IMR-90 (cell line): Measurements from ENCODE around the gene CKAP4. TPM values are rescaled to one million over a fixed set of nuclear protein-coding genes. Genes with fewer than 3 reads are reported as not detected.

ENCODE experiments used
- ATAC-seq: fragments of 200-7000 bp; cut with Tn5 transposase; 2 replicates; pipeline ENCODE4 v1.9.1; 2020; ENCODE audit warnings: low read depth, mild to moderate bottlenecking, moderate library complexity
- BruUV-seq: library from RNA; stranded (reverse); fragments of 400-500 nt; replicated peaks from 2 replicates; lab custom pipeline; 2021; lab: Mats Ljungman, UMichigan
- CTCF ChIA-PET: fragments of 300-600 bp; formaldehyde crosslinking; extraction: SDS; loops from one replicate; lab custom pipeline; 2021; ENCODE audit warnings: antibody characterized with exemption; lab: Yijun Ruan, JAX
- POLR2A ChIA-PET: fragments of 300-600 bp; sonication (Branson Sonifier 250); formaldehyde crosslinking; loops from one replicate; lab custom pipeline; 2022; ENCODE audit warnings: antibody characterized with exemption; ENCODE audit not compliant: unreplicated experiment; lab: Charles Lee
- DNase-seq: peaks from one replicate; pipeline ENCODE4 v3.0.0; 2013
- H2AFZ ChIP-seq: replicated peaks from 2 replicates; pipeline ENCODE3; 2013; ENCODE audit warnings: low read length, mild to moderate bottlenecking; ENCODE audit not compliant: poor library complexity
- H2AK5ac ChIP-seq: 2 replicates; pipeline ENCODE4 v1.6.1; 2013; ENCODE audit warnings: low read depth, low read length, inconsistent platforms
- H2AK9ac ChIP-seq: replicated peaks from 2 replicates; pipeline ENCODE3; 2013; ENCODE audit warnings: mild to moderate bottlenecking, low read depth, low read length, moderate library complexity; ENCODE audit not compliant: poor library complexity
- H2BK120ac ChIP-seq: 2 replicates; pipeline ENCODE4 v1.6.1; 2013; ENCODE audit warnings: low read depth, low read length, inconsistent platforms
- H2BK15ac ChIP-seq: 3 replicates; pipeline ENCODE4 v1.6.1; 2013; ENCODE audit warnings: low read depth, low read length, inconsistent platforms
- H2BK20ac ChIP-seq: 2 replicates; pipeline ENCODE4 v1.6.1; 2013; ENCODE audit warnings: low read depth, mild to moderate bottlenecking, inconsistent platforms, low read length, moderate library complexity
- H2BK5ac ChIP-seq: 2 replicates; pipeline ENCODE4 v1.6.1; 2013; ENCODE audit warnings: mild to moderate bottlenecking, low read depth, low read length, inconsistent platforms; ENCODE audit not compliant: poor library complexity, severe bottlenecking
- H3K14ac ChIP-seq: replicated peaks from 2 replicates; pipeline ENCODE4 v1.6.1; 2013; ENCODE audit warnings: low read depth, low read length, inconsistent platforms
- H3K18ac ChIP-seq: 2 replicates; pipeline ENCODE4 v1.6.1; 2013; ENCODE audit warnings: low read depth, low read length, control low read depth
- H3K23ac ChIP-seq: 2 replicates; pipeline ENCODE4 v1.6.1; 2013; ENCODE audit warnings: low read depth, low read length, inconsistent platforms
- H3K27ac ChIP-seq: 2 replicates; pipeline ENCODE4 v1.5.1; 2013; ENCODE audit warnings: mild to moderate bottlenecking, control low read depth, low read length; ENCODE audit not compliant: insufficient read depth
- H3K27me3 ChIP-seq: 2 replicates; pipeline ENCODE4 v1.6.1; 2013; ENCODE audit warnings: low read length; ENCODE audit not compliant: control insufficient read depth, insufficient read depth
- H3K36me3 ChIP-seq: 2 replicates; pipeline ENCODE4 v1.6.1; 2013; ENCODE audit warnings: low read length, mixed read lengths; ENCODE audit not compliant: control insufficient read depth, insufficient read depth
- H3K4ac ChIP-seq: 2 replicates; pipeline ENCODE4 v1.6.1; 2013; ENCODE audit warnings: low read depth, low read length, inconsistent platforms
- H3K4me1 ChIP-seq: 2 replicates; pipeline ENCODE4 v1.6.1; 2013; ENCODE audit warnings: low read length, mixed read lengths; ENCODE audit not compliant: control insufficient read depth, insufficient read depth
- H3K4me2 ChIP-seq: 2 replicates; pipeline ENCODE4 v1.6.1; 2013; ENCODE audit warnings: low read depth, mild to moderate bottlenecking, control low read depth, low read length, moderate library complexity
- H3K4me3 ChIP-seq: 2 replicates; pipeline ENCODE4 v1.5.1; 2013; ENCODE audit warnings: low read depth, mild to moderate bottlenecking, control low read depth, low read length, moderate library complexity; ENCODE audit not compliant: insufficient read depth
- H3K56ac ChIP-seq: 2 replicates; pipeline ENCODE4 v1.6.1; 2013; ENCODE audit warnings: low read length, inconsistent platforms; ENCODE audit not compliant: insufficient read depth; ENCODE audit errors: extremely low read depth
- H3K79me1 ChIP-seq, 2 experiments: 2 replicates each; pipeline ENCODE4 v1.6.1; 2013; ENCODE audit warnings: low read length in 2 of 2, inconsistent platforms in 1 of 2, low read depth in 1 of 2
- H3K9ac ChIP-seq: 2 replicates; pipeline ENCODE4 v1.6.1; 2013; ENCODE audit warnings: low read depth, low read length, control low read depth
- H3K9me1 ChIP-seq: 2 replicates; pipeline ENCODE4 v1.6.1; 2013; ENCODE audit warnings: low read length, inconsistent platforms; ENCODE audit not compliant: insufficient read depth
- H3K9me3 ChIP-seq: 2 replicates; pipeline ENCODE4 v1.6.1; 2013; ENCODE audit warnings: low read length; ENCODE audit not compliant: control insufficient read depth, insufficient read depth
- H4K20me1 ChIP-seq: 2 replicates; pipeline ENCODE4 v1.6.1; 2013; ENCODE audit warnings: low read length, inconsistent platforms; ENCODE audit not compliant: insufficient read depth
- H4K5ac ChIP-seq: 2 replicates; pipeline ENCODE4 v1.6.1; 2013; ENCODE audit warnings: mild to moderate bottlenecking, low read depth, low read length, control low read depth
- H4K8ac ChIP-seq, 2 experiments: 2 replicates each; pipeline ENCODE4 v1.6.1; 2013; ENCODE audit warnings: low read depth in 2 of 2, low read length in 2 of 2, control low read depth in 1 of 2, inconsistent platforms in 1 of 2
- H4K91ac ChIP-seq: 2 replicates; pipeline ENCODE4 v1.6.1; 2013; ENCODE audit warnings: low read depth, low read length, inconsistent platforms; ENCODE audit not compliant: insufficient read depth
- FOS ChIP-seq: fragments of 150-350 bp; IDR thresholded peaks from 2 replicates; pipeline ENCODE4 v1.6.1; 2016; ENCODE audit warnings: low read depth, low read length
- MAFK ChIP-seq: IDR thresholded peaks from 2 replicates; pipeline ENCODE4 v1.6.1; 2012; ENCODE audit warnings: low read depth, low read length, improper control_type of control experiment
- SMC3 ChIP-seq: fragments of 150-350 bp; IDR thresholded peaks from 2 replicates; pipeline ENCODE4 v1.6.1; 2016; ENCODE audit warnings: low read depth, mild to moderate bottlenecking, antibody characterized with exemption, low read length, moderate library complexity
- WGBS, 2 experiments: methylation state at CpG; one replicate each; pipeline versions ENCODE4 v1.1.5 to v1.1.7; 2013; ENCODE audit warnings: missing lambda C conversion rate in 2 of 2; ENCODE audit not compliant: insufficient read length in 1 of 2; ENCODE audit errors: extremely low coverage in 2 of 2; 5-methylcytosine and 5-hydroxymethylcytosine counted together
- dilution Hi-C: fragments of 300-500 bp; cut with HindIII; formaldehyde crosslinking; loops from one replicate; pipeline ENCODE4 v1.14.3; 2018; ENCODE audit warnings: low sequenced_read_pairs; ENCODE audit not compliant: unreplicated experiment
- in situ Hi-C: fragments of 300-500 bp; cut with MboI; formaldehyde crosslinking; loops from 3 replicates; pipeline ENCODE4 v1.14.3; 2019; ENCODE audit warnings: low sequenced_read_pairs, inconsistent platforms, mixed read lengths
- intact Hi-C: fragments of 100-400 bp; cut with micrococcal nuclease; formaldehyde crosslinking; loops from 2 replicates; pipeline ENCODE4 v1.10.0; 2022
- polyA plus RNA-seq, 3 experiments: library from polyadenylated mRNA; depleted of rRNA; stranded (reverse); fragments of >200 nt; gene quantifications; 2 replicates each; pipeline ENCODE4 v1.2.3, GENCODE V29; 2012; ENCODE audit warnings: low replicate concordance in 1 of 3
- total RNA-seq: library from RNA; depleted of rRNA; stranded (reverse); fragments of >200 nt; gene quantifications from 2 replicates; pipeline ENCODE4 v1.2.3, GENCODE V29; 2012
- TF ChIP-seq, protein P1 (sequence below): fragments of 150-350 bp; IDR thresholded peaks from 2 replicates; pipeline ENCODE4 v1.6.1; 2016; ENCODE audit warnings: low read depth, mild to moderate bottlenecking, low read length, moderate library complexity, borderline replicate concordance

The CKAP4 gene
- total and polyA plus RNA-seq, 2 of the 4 experiments (the other 2 are of a cell fraction): 94.5 to 297 TPM

DNA sequence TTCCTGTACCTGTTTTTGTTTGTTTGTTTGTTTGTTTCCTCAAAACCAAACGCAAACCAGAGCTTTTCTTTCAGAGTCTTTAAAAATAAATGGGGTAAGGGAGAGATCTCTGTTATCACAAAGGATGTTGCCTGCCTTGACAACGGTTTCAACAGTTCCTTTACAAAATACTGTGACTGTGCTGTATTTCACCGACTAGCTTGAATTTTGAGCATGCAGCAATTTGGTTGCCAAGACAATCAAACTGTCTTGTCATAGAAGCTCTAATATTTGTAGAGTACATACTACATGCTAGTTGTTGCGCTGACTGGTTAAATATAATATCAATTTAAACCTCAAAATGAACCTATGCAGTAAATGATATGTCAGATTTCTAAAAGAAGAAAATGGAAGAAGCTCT lies 32.3 kb upstream of the CKAP4 start:
- no peak overlapping the region for H3K4me3 ChIP-seq
- dilution Hi-C loops (no loop called here), intact Hi-C loops (no loop called here), in situ Hi-C loops (no loop called here)
- H3K9me3 ChIP-seq: peaks cover 6% of the 10 kb centered on the region
- ChIA-PET POLR2A (no interaction called here), CTCF (no interaction called here)
- no peak overlapping the region for H3K18ac ChIP-seq
- ATAC-seq (no peak), DNase-seq (no peak)
- no peak overlapping the region for H3K56ac ChIP-seq
- no peak overlapping the region for H2BK15ac ChIP-seq
- no peak overlapping the region for H2BK5ac ChIP-seq
- no peak overlapping the region for H2AK9ac ChIP-seq
- no peak overlapping the region for H2AK5ac ChIP-seq
- no peak overlapping the region for H3K23ac ChIP-seq
- no peak overlapping the region for H2AFZ ChIP-seq
- no peaks in the 10 kb centered on the region for H3K4me1 ChIP-seq
- WGBS, 2 experiments: no CpG with 5 or more reads among the region's 4 CpGs
- no peaks in the 10 kb centered on the region for H4K20me1 ChIP-seq
- no peak overlapping the region for H3K14ac ChIP-seq
- no peak overlapping the region for H3K4ac ChIP-seq
- no peak overlapping the region for H3K27ac ChIP-seq
- no peaks in the 10 kb centered on the region for H3K36me3 ChIP-seq
- no peak overlapping the region for H4K91ac ChIP-seq
- H3K9me1 ChIP-seq: no peaks in the 10 kb centered on the region; the same call in 1 of the 2 replicates
- H4K8ac ChIP-seq: no peak overlapping the region
- peaks cover 13% of the 10 kb centered on the region for H3K27me3 ChIP-seq
- no peak overlapping the region for H2BK120ac ChIP-seq
- no peak overlapping the region for H4K5ac ChIP-seq
- H3K79me1 ChIP-seq: no peaks in the 10 kb centered on the region
- no peak overlapping the region for H2BK20ac ChIP-seq
- H3K4me2 ChIP-seq: no peak overlapping the region
- TF ChIP-seq SMC3 (no peak), FOS (no peak), MAFK (no peak)
- TF ChIP-seq, protein P1, sequence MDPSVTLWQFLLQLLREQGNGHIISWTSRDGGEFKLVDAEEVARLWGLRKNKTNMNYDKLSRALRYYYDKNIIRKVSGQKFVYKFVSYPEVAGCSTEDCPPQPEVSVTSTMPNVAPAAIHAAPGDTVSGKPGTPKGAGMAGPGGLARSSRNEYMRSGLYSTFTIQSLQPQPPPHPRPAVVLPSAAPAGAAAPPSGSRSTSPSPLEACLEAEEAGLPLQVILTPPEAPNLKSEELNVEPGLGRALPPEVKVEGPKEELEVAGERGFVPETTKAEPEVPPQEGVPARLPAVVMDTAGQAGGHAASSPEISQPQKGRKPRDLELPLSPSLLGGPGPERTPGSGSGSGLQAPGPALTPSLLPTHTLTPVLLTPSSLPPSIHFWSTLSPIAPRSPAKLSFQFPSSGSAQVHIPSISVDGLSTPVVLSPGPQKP: no peak
- no peak overlapping the region for H3K9ac ChIP-seq
- BruUV-seq: no TSS peak
